ENCODE measurements around the gene ADAMTSL5.
A peak's percentile ranks its signal among the peaks of the same experiment; 100 is the strongest.
"Not testable (repeated sequence)": the region's sequence is repeated elsewhere in the genome, so short reads cannot be mapped to it uniquely, and the experiment has no call there.

ADAMTSL5 gene

DNA sequence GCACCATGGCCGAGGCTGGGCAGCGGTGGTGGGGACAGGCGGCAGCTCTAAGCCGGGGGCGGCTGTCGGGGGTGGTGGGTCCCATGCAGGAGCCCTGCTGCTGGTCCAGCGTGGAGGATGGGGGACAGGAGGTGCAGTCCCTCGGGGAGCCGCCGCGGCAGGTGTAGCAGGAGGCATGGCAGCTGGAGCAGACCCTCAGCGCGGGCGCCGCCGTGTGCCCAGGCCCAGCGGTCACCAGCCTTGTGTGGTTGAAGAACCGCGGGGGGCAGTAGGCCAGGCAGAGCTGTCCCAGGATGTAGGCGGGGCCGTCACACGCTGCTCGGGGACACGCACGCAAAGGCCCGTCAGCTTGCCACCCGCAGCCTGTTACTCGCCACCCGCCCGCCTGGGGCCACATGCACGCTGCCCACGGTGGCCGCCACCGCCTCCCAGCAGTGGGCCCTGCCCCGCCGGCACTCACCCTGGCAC lies 30.9 kb downstream of the ADAMTSL5 start:
- Histone ChIP-seq H3K4me3 (no peak overlapping the region), H3K9ac (ENCODE audit: insufficient read length) (no peak overlapping the region), H3K27ac (no peak overlapping the region), H3K9me3 (ENCODE audit: low read depth, low read length) (no peaks in the 10 kb centered on the region), H3K36me3 (ENCODE audit: insufficient read depth, low read length) (peaks cover 4% of the 10 kb centered on the region; the same call in 1 of the 2 replicates)
- DNase-seq (ENCODE audit: low read depth, low spot score), result no peak
- TF ChIP-seq POLR2AphosphoS5 (IDR thresholded peaks at IDR 0.05; ENCODE audit: borderline replicate concordance, low read depth, low read length) (no peak), FOXP2 (optimal IDR thresholded peaks at IDR 0.05; ENCODE audit: control extremely low read depth, extremely low read length, insufficient read depth) (no peak), EZH2 (IDR thresholded peaks at IDR 0.05) (no peak)

DNA sequence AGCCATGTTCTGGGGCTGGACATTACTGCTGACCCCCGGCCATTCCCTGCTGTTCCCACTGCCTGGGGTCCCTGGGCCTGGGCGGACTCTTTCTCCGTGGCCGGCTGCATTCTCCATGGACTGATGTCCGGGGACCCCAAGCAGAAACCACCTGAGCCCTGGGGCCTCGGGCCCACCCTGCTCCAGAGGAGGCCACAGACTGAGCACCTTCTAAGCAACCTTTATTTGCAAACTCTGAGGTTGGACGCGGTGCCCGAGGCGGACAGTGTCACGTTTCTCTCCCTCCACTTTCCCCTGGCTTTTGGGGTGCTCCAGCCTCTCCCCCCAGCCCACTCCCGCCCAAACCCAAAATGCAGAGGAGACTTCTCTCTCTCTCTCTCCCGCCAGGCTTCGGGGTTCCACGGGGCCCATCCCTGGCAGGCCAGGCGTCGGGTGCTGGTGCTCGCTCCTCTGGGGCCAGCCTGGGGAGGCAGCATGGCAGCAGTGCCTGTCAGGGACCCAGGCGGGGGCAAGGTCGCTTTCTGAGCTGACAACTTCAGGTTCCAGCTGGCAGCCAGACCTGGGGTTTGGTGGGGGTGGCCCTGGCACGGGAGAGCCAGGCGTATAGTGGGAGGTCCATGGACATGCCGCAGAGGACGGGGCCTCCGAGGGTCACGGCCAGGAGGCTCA lies 31.5 kb downstream of the ADAMTSL5 start:
- TF ChIP-seq EZH2 (IDR thresholded peaks at IDR 0.05) (no peak), FOXP2 (optimal IDR thresholded peaks at IDR 0.05; ENCODE audit: control extremely low read depth, extremely low read length, insufficient read depth) (no peak), POLR2AphosphoS5 (IDR thresholded peaks at IDR 0.05; ENCODE audit: borderline replicate concordance, low read depth, low read length) (no peak)
- H3K9ac ChIP-seq (ENCODE audit: insufficient read length), result no peak overlapping the region
- no peak overlapping the region for H3K4me3 ChIP-seq
- H3K27ac ChIP-seq, result no peak overlapping the region
- H3K36me3 ChIP-seq (ENCODE audit: insufficient read depth, low read length), result peaks cover 4% of the 10 kb centered on the region; the same call in 1 of the 2 replicates
- H3K9me3 ChIP-seq (ENCODE audit: low read depth, low read length), result no peaks in the 10 kb centered on the region
- DNase-seq (ENCODE audit: low read depth, low spot score), result no peak

DNA sequence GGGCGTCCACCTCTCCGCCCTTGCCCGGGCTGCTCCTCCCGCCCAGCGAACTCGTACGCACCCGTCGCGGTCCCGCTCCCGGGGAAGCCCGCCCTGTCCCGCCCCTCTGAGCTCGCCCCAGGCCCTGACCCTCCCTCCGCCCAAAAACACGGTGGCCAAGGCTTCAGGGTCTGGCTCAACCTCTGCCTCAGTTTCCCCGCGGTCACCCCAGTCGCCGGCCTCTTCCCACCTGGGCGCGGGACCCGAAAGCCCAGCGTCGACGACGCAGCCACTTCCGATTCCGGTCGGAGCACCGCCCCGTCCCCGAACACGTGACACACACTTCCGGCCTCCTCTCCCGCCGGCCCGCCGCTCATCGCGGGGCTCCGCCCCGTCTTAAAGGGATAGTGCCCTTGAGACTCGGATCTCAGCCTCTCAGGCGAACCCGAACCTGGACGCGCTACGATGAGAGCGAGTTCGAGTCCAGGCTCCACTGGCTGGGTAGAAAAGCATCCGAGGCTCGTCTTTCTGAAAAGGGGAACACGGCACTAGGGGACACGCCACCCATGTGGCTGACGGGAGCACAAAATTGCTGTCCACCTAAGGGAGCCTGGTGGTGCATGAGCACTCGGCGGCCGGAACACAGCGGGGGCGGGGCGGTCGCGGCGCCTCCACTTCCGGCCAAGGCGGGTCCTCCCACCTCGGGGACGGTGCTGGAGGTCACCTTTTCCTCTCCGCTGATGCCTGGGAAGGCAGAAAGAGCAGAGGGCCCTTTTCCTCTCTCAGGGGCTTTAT lies 33.7 kb downstream of the ADAMTSL5 start, which contains the start of gene C19orf25:
TSS of gene C19orf25 (minus strand) at position 282 of the 774 bp plus-strand sequence. CDS start 312 bp downstream, outside the sequence.
- H3K9me3 ChIP-seq (ENCODE audit: low read depth, low read length), result no peaks in the 10 kb centered on the region
- peak within 1 kb of the TSS; percentile 72 for H3K27ac ChIP-seq
- DNase-seq (ENCODE audit: low read depth, low spot score), result peak; percentile 53
- peak within 1 kb of the TSS; percentile 90 for H3K4me3 ChIP-seq
- peaks cover 4% of the 10 kb centered on the region; the same call in 1 of the 2 replicates for H3K36me3 ChIP-seq (ENCODE audit: insufficient read depth, low read length)
- H3K9ac ChIP-seq (ENCODE audit: insufficient read length), result peak within 1 kb of the TSS; percentile 86
- TF ChIP-seq POLR2AphosphoS5 (IDR thresholded peaks at IDR 0.05; ENCODE audit: borderline replicate concordance, low read depth, low read length), result peak; percentile 84
- no peak for TF ChIP-seq FOXP2 (optimal IDR thresholded peaks at IDR 0.05; ENCODE audit: control extremely low read depth, extremely low read length, insufficient read depth)

DNA sequence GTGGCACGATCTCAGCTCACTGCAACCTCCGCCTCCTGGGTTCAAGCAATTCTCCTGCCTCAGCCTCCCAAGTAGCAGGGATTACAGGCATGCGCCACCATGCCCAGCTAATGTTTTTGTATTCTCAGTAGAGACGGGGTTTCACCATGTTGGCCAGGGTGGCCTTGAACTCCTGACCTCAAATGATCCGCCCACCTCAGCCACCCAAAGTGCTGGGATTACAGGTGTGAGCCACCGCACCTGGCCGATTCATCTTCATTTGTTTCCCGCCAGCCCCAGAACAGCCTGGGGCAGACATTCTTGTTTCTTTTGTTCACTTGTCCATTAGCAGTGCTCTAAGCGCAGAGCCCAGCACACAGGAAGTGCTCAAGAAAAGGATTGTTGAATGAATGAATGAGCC lies 35.8 kb downstream of the ADAMTSL5 start:
- not testable (repeated sequence) for H3K27ac ChIP-seq; DNase-seq (ENCODE audit: low read depth, low spot score); H3K9ac ChIP-seq (ENCODE audit: insufficient read length); H3K9me3 ChIP-seq (ENCODE audit: low read depth, low read length); H3K36me3 ChIP-seq (ENCODE audit: insufficient read depth, low read length); H3K4me3 ChIP-seq

DNA sequence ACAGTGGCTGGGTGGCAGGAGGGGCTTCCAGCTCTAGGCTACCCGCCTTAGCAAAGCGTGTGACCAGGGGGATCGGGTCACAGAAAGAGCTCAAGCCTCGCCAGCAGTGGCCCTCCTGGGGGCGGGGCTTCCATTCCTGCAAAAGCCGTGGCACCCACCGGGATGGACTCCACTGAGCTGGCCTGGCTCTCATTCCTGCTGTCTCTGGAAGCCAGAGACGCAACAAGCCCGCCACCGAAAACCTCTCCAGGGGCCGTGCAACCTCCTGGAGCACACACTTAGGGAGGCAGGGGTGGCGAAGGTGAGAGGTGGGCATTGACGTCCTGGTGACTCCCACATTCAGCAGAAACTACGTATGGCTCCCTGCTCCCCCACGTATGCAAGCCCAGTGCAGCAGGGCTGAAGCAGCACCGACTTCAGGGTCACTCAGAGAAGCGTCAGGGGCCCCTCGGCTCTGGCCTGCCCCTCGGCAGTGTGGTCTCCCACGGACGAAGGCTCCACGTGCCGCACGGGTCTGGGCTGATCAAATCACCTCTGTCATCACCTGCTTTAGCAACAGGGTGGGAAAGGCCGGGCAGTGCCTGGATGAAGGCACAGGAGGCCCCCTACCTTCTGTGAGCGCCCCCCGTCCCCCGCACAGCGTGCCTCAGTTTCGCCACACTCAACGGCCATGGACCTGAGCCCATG lies 36.9 kb downstream of the ADAMTSL5 start:
- Histone ChIP-seq H3K27ac (no peak overlapping the region), H3K9ac (ENCODE audit: insufficient read length) (no peak overlapping the region), H3K9me3 (ENCODE audit: low read depth, low read length) (no peaks in the 10 kb centered on the region), H3K4me3 (no peak overlapping the region), H3K36me3 (ENCODE audit: insufficient read depth, low read length) (peaks cover 4% of the 10 kb centered on the region; the same call in 1 of the 2 replicates)
- DNase-seq (ENCODE audit: low read depth, low spot score), result no peak
- no peak for TF ChIP-seq EZH2 (IDR thresholded peaks at IDR 0.05)
- no peak for TF ChIP-seq FOXP2 (optimal IDR thresholded peaks at IDR 0.05; ENCODE audit: control extremely low read depth, extremely low read length, insufficient read depth)
- TF ChIP-seq POLR2AphosphoS5 (IDR thresholded peaks at IDR 0.05; ENCODE audit: borderline replicate concordance, low read depth, low read length), result no peak

DNA sequence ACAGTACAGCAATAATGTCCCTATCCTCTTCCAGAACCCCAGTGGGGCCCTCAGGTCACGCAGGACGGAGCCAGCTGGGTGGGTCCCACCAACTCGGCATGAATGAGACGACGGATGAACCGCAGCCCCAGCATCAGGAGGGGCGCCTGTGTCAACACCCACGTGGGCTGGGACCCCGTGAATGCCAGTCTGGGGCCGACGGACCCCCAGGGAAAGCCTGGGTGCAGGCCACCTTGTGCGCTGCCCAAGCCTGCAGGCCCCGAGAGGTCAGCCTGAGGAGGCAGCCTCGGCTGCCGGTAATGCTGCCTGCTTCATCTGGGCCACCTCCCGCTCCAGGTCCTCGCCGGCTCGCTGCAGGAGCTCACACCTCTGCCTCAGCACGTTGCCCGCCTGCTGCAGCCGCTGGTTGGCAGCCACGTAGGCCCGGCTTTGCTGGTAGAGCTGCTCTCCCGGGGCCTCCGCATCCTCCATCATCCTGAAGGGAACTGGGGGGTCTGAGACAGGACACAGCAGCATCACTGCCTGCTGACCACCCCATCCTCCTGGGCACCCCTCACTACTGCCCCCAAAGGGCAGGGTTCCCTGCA lies 38.0 kb downstream of the ADAMTSL5 start:
- Histone ChIP-seq H3K4me3 (no peak overlapping the region), H3K9me3 (ENCODE audit: low read depth, low read length) (no peaks in the 10 kb centered on the region), H3K27ac (no peak overlapping the region), H3K36me3 (ENCODE audit: insufficient read depth, low read length) (peaks cover 4% of the 10 kb centered on the region; the same call in 1 of the 2 replicates), H3K9ac (ENCODE audit: insufficient read length) (no peak overlapping the region)
- TF ChIP-seq FOXP2 (optimal IDR thresholded peaks at IDR 0.05; ENCODE audit: control extremely low read depth, extremely low read length, insufficient read depth) (no peak), POLR2AphosphoS5 (IDR thresholded peaks at IDR 0.05; ENCODE audit: borderline replicate concordance, low read depth, low read length) (no peak), EZH2 (IDR thresholded peaks at IDR 0.05) (no peak)
- no peak for DNase-seq (ENCODE audit: low read depth, low spot score)

DNA sequence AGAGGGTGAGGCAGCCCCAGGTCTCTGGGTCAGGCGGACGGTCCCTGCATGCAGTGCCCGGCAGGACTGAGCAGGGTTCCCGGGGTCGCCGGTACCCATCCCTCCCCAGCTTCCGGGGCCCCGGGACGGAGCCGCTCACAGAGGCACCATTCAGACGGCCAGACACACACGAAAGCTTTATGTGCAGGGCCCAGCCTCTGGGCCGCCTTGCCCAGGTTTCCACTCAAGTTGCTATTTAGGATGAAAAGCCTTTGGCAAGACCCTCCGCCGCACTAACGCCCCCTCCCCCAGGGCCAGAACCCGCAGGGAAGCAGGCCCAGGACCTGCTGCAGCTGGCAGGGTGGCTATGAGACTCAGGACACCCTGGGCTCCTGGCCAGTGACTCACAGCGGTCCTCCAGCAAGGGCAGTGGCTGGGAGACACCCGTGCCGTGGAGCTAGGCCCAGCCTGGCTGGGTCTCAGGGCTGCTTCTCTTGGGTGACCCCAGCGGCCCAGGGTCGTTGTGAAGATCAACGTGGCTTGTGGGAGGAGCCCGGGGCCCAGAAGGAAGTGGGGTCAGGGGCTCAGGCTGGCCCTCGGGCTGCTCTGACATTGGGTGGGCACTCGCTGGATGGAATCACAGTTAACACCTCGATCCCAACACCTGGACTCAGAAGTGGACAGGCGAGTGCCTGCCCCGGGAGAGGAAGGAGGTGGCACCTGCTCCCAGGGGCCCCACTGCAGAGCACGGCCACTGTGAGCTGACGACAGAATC lies 38.6 kb downstream of the ADAMTSL5 start:
- Histone ChIP-seq H3K27ac (no peak overlapping the region), H3K9ac (ENCODE audit: insufficient read length) (no peak overlapping the region), H3K9me3 (ENCODE audit: low read depth, low read length) (no peaks in the 10 kb centered on the region), H3K36me3 (ENCODE audit: insufficient read depth, low read length) (peaks cover 4% of the 10 kb centered on the region; the same call in 1 of the 2 replicates), H3K4me3 (no peak overlapping the region)
- no peak for DNase-seq (ENCODE audit: low read depth, low spot score)
- TF ChIP-seq EZH2 (IDR thresholded peaks at IDR 0.05), result no peak
- no peak for TF ChIP-seq FOXP2 (optimal IDR thresholded peaks at IDR 0.05; ENCODE audit: control extremely low read depth, extremely low read length, insufficient read depth)
- no peak; the same call in none of the 2 replicates for TF ChIP-seq POLR2AphosphoS5 (IDR thresholded peaks at IDR 0.05; ENCODE audit: borderline replicate concordance, low read depth, low read length)

Data from SK-N-MC (cell line).